Transverse colon (tissue), 4 donors: ENCODE data around the gene MROH2A. TPM values are rescaled to one million over a fixed set of nuclear protein-coding genes. Genes with fewer than 3 reads are reported as not detected.
A peak's percentile ranks its signal among the peaks of the same experiment; 100 is the strongest.

Source experiments
- DNase-seq: peaks from one replicate; pipeline ENCODE4 v3.0.0-alpha.2; 2019
- H3K27ac ChIP-seq, 4 donors: fragments of 200-600 bp; sonication (generic); 2 replicates each; pipeline ENCODE4 v1.5.1; 2016 to 2018; ENCODE audit warnings: inconsistent platforms in 4 of 4
- H3K27me3 ChIP-seq: fragments of 200-600 bp; sonication (generic); 2 replicates; pipeline ENCODE4 v1.5.1; 2017; ENCODE audit warnings: inconsistent platforms
- H3K36me3 ChIP-seq, 4 donors: fragments of 200-600 bp; sonication (generic); 2 replicates each; pipeline ENCODE4 v1.5.1; 2017 to 2019; ENCODE audit warnings: inconsistent platforms in 4 of 4
- H3K4me1 ChIP-seq, 4 donors: fragments of 200-600 bp; sonication (generic); 2 replicates each; pipeline ENCODE4 v1.5.1; 2017 to 2020; ENCODE audit warnings: inconsistent platforms in 4 of 4
- H3K4me3 ChIP-seq, 4 donors: fragments of 200-600 bp; sonication (generic); 1 replicate in 1 of 4; 2 replicates in 3 of 4; pipeline versions ENCODE4 v1.5.1 to v1.6.1; 2017 to 2019; ENCODE audit warnings: inconsistent platforms in 4 of 4
- H3K9me3 ChIP-seq, 2 donors: fragments of 200-600 bp; sonication (generic); 2 replicates each; pipeline ENCODE4 v1.5.1; 2017 to 2019; ENCODE audit warnings: inconsistent platforms in 2 of 2
- CTCF ChIP-seq, 5 experiments: fragments of 200-600 bp in 3 of 5; fragments of 450-650 bp in 2 of 5; sonication (generic) in 3 of 5; IDR thresholded peaks; 1 replicate in 2 of 5; 2 replicates in 3 of 5; pipeline ENCODE4 v1.5.1; 2016 to 2017; ENCODE audit warnings: antibody characterized with exemption in 5 of 5, inconsistent platforms in 3 of 5, mild to moderate bottlenecking in 2 of 5, moderate library complexity in 1 of 5
- EP300 ChIP-seq: sonication (generic); formaldehyde crosslinking; IDR thresholded peaks from one replicate; pipeline ENCODE4 v1.6.1; 2017; ENCODE audit warnings: antibody characterized with exemption, low read depth
- POLR2A ChIP-seq: fragments of 450-650 bp; IDR thresholded peaks from one replicate; pipeline ENCODE4 v1.6.1; 2016; ENCODE audit warnings: antibody characterized with exemption, mild to moderate bottlenecking, moderate library complexity
- POLR2AphosphoS5 ChIP-seq, 3 donors: sonication (generic); formaldehyde crosslinking; IDR thresholded peaks; one replicate each; pipeline ENCODE4 v1.6.1; 2016; ENCODE audit warnings: antibody characterized with exemption in 3 of 3
- whole genome bisulfite sequencing, 2 donors: methylation state at CpG; one replicate each; pipeline ENCODE4 v1.1.5; 2018; ENCODE audit warnings: low coverage in 1 of 2; 5-methylcytosine and 5-hydroxymethylcytosine counted together
- in situ Hi-C, 4 donors: fragments of 200-750 bp; cut with MboI; loops; one replicate each; pipeline versions ENCODE4 v1.15.0 to v1.15.1; 2017; ENCODE audit warnings: low sequenced_read_pairs in 3 of 4, low pct_ligation_motif_present in 1 of 4, low pct_unique_long_range_greater_than_20kb in 1 of 4
- intact Hi-C: fragments of 100-400 bp; cut with DNase I; formaldehyde crosslinking; loops from one replicate; pipeline ENCODE4 v1.15.1; 2023; ENCODE audit warnings: low total_unique reads
- total RNA-seq, 4 donors: library from RNA; depleted of rRNA; stranded (reverse); fragments of >200 nt; gene quantifications; one replicate each; pipeline ENCODE4 v1.1.0, GENCODE V29; 2016

MROH2A gene
- total RNA-seq, 4 donors from 2014 or later = 0.14 TPM; not detected in 3

GRCh38 chr2:233822101-233822771, 44.1 kb downstream of the MROH2A start:
- Histone ChIP-seq H3K27ac (no peak overlapping the region), H3K36me3 (no peaks in the 10 kb centered on the region), H3K9me3 (peaks cover 0 to 3% of the 10 kb centered on the region in 2 donors), H3K27me3 (no peaks in the 10 kb centered on the region), H3K4me1 (no peaks in the 10 kb centered on the region), H3K4me3 (no peak overlapping the region)
- DNase-seq = peak; percentile 3
- intact Hi-C loops = no loop called here
- TF ChIP-seq CTCF (IDR thresholded peaks at IDR 0.05) (no peak), POLR2AphosphoS5 (IDR thresholded peaks at IDR 0.05) (no peak), EP300 (no peak), POLR2A (no peak)
- WGBS, 2 donors = 84% methylated on average over 18 of the region's 21 CpGs; no CpG with 5 or more reads in 1 of the 2 donors
- in situ Hi-C loops = no loop called here

GRCh38 chr2:233822781-233823730, 44.9 kb downstream of the MROH2A start:
- no peak for TF ChIP-seq EP300
- TF ChIP-seq CTCF (IDR thresholded peaks at IDR 0.05) = no peak
- TF ChIP-seq POLR2AphosphoS5 (IDR thresholded peaks at IDR 0.05) = no peak
- TF ChIP-seq POLR2A = no peak
- in situ Hi-C loops = no loop called here
- no peak overlapping the region for H3K4me3 ChIP-seq
- no peaks in the 10 kb centered on the region for H3K4me1 ChIP-seq
- H3K36me3 ChIP-seq = no peaks in the 10 kb centered on the region
- no peak overlapping the region for H3K27ac ChIP-seq
- intact Hi-C loops = no loop called here
- H3K27me3 ChIP-seq = no peaks in the 10 kb centered on the region
- peak; percentile 6 for DNase-seq
- peaks cover 0 to 3% of the 10 kb centered on the region in 2 donors for H3K9me3 ChIP-seq
- 67 to 100% methylated on average over 1 to 16 of the region's 25 CpGs for WGBS, 2 donors

- TF ChIP-seq POLR2AphosphoS5 (IDR thresholded peaks at IDR 0.05) (no peak), CTCF (IDR thresholded peaks at IDR 0.05) (no peak), POLR2A (no peak)
- 80% methylated on average over 8 of the region's 8 CpGs; no CpG with 5 or more reads in 1 of the 2 donors for WGBS, 2 donors
- Histone ChIP-seq H3K4me1 (no peaks in the 10 kb centered on the region), H3K4me3 (no peak overlapping the region), H3K27me3 (no peaks in the 10 kb centered on the region), H3K9me3 (peaks cover 0 to 3% of the 10 kb centered on the region in 2 donors), H3K36me3 (no peaks in the 10 kb centered on the region), H3K27ac (no peak overlapping the region)
- in situ Hi-C loops (no loop called here), intact Hi-C loops (no loop called here)
- peak; percentile 3 for DNase-seq
These were observed 45.6 kb downstream of the MROH2A start for GRCh38 chr2:233823731-233824121.

- in situ Hi-C loops (no loop called here), intact Hi-C loops (no loop called here)
- peaks cover 0 to 3% of the 10 kb centered on the region in 2 donors for H3K9me3 ChIP-seq
- H3K27me3 ChIP-seq = no peaks in the 10 kb centered on the region
- H3K27ac ChIP-seq = no peak overlapping the region
- 70% methylated on average over 7 of the region's 7 CpGs; no CpG with 5 or more reads in 1 of the 2 donors for WGBS, 2 donors
- no peaks in the 10 kb centered on the region for H3K36me3 ChIP-seq
- TF ChIP-seq POLR2A (no peak), CTCF (IDR thresholded peaks at IDR 0.05) (no peak), POLR2AphosphoS5 (IDR thresholded peaks at IDR 0.05) (no peak), EP300 (no peak)
- DNase-seq = peak; percentile 3
- no peaks in the 10 kb centered on the region for H3K4me1 ChIP-seq
- no peak overlapping the region for H3K4me3 ChIP-seq
These were observed 46.2 kb downstream of the MROH2A start for GRCh38 chr2:233824373-233824772.
